DMS79 treated with DMSO at 0.1 percent for 48 hours (cell line): ENCODE results near the gene PRDM12.

ENCODE experiments used
- DNase-seq: peaks from one replicate; lab custom pipeline; 2025; lab: John Stamatoyannopoulos, UW

The PRDM12 gene

DNA sequence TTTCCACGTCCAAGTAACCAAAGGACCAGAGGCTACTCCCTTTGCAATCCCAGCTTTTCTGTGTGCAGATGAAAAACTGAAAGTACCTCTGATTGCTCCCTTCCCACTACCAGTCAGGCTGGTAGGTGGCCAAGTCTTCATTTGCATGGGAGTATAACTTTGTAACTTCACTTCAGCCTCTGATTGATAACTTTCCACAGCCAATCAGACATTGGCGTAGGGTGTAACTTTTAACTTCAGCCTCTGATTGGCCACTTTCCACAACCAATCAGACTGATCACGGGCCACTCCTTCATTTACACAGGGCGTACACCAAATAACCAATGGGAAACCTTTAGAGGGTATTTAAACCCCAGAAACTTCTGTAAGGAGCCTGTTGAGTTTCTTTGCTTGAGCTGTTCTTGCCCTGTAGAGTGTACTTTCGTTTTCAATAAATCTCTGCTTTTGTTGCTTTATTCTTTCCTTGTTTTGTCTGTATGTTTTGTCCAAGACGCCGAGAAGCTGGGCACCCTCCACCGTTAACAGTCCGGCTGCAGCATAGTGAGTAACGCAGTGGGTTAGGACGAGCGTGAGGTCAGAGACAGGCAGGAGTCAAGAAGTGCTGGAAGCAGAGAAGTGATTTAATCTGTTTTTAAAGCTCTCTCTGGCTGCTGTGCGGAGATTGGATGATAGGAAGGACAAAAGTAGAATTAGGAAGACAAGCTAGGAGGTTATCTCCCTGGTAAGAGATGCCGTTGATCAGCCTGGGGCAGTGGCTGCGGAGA, 25.7 kb downstream of the PRDM12 start:
- peak; percentile 97 for DNase-seq

DNA sequence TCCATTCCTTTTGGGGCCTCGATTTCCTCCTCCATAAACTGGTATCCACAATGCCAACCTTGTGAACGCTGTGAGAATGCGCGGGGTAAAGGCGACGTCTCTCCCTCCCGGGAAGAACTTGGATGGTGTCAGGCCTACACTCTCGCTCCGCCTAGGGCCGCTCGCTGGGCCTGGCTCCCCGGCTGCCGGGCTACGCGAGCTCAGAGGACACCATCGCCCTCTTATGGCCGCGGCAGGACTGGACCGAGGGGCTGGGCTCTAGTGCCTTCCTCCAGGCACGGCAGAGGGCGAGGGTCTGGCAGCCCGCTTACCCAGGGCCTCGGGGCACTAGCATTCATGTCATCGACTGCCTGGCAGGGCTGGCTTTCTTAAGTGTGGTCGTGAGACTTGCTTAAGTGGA, 27.9 kb downstream of the PRDM12 start:
- DNase-seq: no peak

DNA sequence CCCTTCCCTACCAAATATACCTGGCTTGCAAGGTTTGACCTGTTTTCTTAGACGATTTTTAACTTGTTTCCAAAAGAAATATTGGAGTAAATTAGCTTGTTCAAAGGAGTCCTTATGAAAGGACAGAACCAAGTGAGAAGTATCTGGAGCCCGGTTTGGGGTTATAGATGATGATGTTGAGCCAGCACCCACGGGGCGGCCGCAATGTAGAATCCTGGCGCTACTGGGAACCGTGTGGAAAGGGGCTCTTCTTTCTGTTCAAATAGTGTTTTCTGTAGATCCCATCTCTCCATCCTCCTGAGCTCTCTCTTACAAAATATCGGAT, 28.7 kb downstream of the PRDM12 start:
- no peak for DNase-seq

DNA sequence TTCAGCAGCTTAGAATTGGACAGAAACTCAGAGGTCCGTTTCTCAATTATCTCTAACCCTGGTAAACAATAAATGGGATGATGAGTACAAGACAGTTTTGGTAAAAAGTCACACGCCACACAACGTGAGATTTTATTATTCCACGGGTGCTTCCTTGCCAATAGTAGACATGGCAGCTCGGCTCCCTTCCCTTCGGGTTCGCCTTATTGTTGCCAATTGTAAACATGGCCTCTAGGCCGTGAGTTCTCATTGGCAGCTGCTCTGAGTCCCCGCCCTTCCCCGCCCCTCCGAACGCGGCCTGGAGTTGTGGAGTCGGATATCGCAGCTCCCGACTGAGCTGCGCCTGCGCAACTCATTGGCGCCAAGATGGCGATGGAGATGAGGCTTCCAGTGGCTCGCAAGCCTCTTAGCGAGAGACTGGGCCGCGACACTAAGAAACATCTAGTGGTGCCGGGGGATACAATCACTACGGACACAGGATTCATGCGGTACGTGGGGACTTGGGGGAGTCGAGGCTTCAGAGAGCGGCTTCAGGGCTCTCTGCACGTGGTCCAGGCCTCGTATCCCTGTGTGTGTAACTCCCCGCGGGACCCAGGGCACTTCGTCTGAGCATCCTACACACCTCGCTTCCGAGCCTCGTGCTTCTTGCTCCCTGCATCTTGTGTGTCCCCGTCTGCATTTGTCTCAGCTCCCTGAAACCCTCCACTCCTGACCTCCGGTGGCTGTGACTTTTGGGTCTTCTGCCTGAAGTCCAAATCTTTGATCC, 29.2 kb downstream of the PRDM12 start, which contains the start of gene EXOSC2:
TSS of gene EXOSC2 (plus strand) at position 355 of the 766 bp plus-strand sequence. CDS start at position 367, 12 bp downstream.
- DNase-seq: peak; percentile 91

DNA sequence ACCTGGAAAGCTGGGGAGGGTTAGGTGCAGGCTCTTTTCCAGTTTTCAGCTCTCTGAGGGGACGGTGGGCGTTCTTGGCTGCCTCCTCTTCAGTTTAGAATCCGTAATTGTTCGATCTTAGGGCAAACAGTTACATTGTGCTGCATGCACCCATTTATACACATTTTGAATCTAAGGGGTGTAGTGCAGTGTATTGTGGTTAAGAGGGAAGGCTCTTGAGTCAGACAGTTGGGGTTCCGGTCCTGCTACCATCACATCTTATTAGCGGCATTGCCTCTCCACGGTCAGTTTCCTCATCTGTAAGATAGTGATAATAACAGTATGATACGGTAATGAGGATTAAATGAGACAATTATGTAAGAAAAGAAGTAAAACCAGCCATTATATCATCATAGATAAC, 29.8 kb downstream of the PRDM12 start:
- DNase-seq: no peak

DNA sequence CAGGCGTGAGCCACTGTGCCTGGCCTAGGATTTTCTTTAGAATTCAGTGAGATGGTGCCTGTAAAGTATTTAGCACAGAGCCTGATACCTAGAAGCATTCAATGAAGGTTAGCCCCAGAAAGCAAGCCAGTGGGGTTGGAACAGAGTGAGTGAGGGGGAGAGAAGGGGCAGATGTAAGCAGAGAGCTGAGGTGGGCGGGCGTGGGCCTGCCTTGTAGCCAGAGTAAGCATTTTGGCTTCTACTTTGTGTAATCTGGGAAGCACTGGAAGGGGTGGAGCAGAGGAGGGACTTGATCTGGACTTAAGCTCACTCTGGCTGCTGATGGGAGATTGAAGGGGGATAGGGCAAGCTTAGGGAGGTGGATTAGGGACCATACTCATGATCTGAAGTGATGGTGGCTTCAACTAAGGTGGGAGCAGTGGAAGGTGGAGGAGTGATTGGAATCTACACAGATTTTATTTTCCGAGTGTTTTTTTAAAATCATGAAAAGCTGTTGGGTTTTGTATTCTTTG, 31.8 kb downstream of the PRDM12 start:
- DNase-seq: no peak

DNA sequence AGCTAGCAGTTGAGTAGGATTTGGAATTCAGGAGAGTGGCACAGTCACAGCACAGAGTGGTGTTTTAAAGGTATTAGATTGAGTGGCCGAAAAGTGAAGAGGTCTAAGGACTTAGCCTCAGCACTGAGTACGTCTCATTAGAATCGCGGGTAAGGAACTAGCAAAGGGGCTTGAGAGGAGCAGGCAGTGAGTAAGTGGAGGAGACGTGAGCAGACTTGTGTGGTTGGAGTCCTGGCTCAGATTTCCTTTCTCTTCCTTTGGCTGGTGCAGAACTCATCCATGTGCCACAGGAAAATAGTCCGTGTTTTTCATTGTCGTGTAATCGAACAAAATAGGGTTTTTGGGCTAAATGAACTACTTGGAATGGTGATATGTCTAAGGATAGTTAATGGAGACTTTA, 32.6 kb downstream of the PRDM12 start:
- no peak for DNase-seq

DNA sequence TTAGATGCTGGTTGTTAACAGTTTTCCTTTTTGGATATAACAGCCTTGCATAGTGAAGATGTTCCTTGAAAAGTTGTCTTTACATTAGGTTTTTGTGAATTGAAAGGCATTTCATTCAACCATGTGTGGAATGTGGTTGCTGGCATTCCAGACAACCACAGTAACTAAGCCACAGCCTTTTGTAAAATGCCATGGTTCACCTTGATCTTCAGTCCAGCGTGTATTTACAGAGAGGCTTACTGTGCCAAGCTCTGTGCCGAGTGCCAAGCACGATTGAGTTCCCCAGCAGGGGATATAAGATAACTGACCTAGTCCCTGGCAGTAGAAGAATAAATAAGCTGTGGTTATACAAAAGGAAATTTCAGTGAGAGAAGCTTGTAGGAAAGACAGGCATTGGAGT, 34.1 kb downstream of the PRDM12 start:
- DNase-seq: no peak

DNA sequence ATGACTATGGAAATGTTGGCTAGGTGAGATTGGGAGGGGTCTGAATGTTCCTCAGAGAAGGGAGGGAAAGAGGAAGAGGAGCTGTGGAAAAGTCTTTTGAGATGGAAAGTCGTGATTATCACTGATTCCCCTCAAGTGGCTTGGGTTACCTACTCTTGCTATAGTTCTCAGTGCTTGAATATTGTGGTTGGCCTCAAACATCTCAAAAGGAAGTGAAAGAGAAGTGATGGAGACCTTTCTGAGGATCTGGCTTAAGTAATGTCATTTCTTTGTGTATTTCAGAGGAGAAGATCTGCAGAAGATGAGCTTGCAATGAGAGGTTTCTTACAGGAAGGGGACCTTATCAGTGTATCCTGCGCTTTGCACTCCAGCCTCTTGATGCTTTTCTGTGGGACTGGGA, 34.7 kb downstream of the PRDM12 start:
- DNase-seq: no peak

DNA sequence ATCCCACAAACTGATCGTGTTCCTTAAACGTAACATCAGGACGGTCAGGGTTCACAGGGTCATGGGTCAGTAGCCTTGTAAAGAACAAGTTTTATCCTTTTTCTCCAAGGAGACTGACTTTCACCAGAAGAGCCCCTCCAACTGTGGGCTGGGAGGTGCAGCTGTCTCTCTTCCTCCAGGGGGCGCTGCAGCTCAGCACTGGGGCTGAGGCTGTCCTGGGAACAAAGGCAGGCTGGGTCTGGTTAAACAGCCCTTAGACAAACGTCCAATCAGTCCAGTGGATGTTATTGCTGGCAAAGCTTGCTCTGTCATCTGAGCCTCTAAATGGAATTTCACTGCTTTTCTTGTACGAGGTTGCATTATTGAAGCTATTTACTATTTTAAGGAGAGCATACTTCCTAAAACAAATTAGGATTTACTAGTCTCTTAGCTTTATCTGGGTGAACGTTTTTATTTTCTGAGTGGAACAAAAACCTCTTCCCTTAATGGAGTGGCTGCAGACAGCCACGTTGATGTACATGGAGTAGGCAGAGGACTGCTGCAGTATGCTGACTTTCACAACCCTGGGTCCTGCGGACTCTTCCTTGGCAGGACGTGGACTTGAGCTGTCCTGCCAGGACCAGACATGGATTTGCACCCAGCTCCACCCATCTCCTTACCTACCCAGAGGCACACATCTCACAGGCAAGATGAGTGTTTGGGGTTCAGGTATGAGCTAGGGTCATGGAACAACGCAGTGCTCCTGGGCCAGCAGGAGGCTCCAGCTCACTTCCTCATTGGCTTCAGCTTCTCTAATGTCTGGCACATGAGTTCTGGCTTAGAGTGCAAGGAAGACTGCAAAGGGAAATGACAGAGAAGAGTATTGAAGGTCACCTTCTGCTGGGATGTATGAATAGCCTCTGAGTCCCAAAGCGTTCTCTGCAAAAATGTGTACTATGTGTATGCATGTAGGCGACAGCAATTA, 36.9 kb downstream of the PRDM12 start:
- peak; percentile 20 for DNase-seq

DNA sequence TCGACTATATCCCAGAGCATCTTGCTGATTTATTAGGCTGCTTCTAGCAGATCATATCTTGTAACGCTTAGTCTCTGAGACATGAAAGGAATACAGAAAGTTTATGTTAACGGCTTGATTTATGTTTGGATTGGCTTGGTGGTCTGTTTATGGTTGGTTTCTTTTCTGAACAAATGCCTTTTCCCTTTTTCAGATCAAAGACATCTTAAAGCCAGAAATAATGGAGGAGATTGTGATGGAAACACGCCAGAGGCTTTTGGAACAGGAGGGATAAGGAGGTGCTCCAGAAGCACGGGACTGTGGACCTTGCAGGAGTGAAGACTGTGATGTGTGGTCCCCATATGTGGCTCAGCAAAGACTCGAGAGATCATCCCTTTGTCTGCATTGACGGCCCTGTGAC, 39.1 kb downstream of the PRDM12 start:
- no peak for DNase-seq

DNA sequence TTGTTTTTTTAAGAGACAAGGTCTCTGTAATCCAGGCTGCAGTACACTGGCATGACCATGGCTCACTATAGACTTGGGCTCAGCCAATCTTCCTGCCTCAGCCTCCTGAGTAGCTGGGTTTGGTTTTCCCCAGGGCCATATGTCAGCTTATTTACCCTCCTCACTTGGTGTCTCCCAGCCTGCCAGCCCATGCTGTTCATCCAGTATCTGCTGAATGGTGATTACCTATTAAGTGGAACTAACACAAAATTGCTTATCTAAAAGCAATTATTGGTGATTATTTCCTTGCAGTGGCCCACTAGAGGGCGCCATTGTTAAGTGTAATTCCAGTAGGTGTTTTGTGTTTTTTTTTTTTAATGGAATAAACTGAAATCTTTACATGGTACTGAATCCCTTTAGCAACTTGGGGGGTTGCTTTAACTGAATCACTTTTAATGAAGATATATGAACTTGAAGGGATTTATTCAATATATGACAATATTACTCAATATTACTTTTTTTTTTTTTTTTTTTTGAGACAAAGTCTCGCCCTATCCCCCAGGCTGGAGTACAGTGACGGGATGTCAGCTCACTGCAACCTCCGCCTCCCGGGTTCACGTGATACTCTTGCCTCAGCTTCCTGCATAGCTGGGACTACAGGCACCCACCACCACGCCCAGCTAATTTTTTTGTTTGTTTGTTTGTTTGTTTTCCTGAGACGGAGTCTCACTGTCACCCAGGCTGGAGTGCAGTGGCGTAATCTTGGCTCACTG, 43.0 kb downstream of the PRDM12 start:
- peak; percentile 34 for DNase-seq

DNA sequence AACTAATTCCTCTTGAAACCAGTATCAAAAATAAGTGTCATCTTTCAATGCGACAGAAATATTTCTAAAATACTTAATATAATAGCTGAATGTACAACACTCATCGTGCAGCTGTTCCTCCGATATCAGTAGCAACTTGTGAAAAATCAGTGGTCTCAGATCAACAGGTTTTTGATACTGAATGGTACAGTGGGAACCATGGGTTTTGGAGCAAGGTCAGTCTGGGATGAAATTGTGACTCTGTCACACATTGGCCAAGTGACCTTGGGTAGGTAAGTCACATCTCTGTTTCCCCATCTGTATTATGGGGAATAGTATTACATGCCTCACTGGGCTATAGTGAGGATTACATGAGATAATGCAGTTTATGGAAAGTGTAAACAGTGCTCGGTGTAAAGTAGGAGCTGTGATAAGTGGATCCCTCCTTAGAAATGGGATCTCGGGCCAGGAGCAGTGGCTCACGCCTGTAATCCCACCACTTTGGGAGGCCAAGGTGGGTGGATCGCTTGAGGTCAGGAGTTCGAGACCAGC, 46.5 kb downstream of the PRDM12 start:
- no peak for DNase-seq

DNA sequence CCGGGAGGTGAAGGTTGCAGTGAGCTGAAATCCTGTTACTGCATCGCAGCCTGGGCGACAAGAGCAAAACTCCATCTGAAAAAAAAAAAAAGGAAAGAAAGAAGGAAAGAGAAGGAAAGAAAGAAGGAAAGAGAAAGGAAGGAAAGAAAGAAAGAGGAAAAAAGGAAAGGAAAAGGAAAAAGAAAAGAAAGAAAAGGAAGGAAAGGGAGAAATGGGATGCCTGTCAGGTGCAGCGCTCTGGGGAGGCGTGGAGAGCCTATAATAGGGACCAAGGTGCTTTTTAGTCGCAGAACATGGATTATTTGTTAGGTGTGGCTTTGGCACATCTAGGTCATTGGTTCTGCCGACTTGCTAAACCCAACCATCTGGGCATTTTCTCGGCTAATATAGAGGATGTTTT, 47.1 kb downstream of the PRDM12 start:
- no peak for DNase-seq

DNA sequence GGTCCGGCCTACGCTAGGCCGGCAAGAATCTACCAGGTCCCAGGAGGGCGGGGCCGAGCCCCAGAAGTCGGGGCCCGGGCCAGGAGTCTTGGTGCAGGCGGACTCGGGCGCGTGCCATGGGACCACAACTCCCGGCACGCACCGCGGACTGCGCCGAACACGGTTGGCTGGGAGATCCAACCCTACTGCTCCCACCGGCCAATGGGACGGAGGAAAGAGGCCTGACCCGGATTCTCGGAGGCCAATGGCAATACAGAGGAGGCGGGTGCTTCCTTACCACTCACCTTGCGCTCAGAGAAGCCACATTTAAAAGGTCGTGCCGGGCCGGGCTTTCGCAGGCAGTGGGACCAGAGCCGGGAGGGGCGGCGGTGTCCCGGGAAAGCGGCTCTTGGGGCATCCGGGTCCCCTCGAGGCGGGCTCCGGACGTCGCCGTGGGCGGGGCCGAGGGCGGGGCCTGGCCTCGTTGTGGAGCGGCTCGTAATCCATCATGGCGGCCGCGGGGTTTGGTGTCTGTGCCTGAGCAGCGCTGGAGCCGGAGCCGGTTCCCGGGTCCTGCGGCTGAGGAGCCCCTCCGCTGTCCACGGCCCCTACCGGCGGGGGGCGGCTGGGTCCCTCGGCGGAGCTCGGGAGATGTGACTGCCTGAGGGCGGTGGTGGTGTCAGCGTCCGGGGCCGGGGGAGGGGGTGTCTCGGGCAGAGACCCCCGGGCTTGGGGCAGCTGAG, 48.3 kb downstream of the PRDM12 start:
- peak; percentile 96 for DNase-seq

DNA sequence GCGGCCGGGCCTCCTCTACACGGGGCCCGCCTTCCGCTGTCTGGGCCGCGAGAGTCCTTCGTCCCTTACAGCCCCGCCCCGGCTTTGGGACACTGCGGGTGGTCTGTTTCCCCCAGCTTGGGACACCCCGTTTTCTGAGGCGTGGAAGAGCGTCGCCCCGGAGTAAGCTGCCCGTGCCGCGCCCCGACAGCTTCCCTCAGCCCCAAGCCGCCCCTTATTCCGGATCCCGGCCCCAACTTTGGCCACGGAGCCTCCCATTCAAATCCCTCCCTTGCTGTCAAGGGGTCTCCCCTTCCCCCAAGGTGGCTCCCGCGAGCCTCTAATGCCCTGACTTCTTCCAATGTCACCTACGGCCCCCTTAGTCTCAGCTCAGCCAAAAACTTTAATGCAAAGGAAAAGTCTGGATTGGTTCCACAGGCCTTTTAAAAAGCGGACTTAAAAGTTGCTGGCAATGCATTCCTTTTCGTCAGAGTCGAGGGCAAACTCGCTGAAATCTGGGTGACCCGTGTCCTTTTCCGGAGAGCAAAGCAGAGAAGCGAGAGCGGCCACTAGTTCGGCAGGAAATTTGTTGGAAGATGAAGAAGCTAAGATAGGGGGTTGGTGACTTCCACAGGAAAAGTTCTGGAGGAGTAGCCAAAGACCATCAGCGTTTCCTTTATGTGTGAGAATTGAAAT, 49.0 kb downstream of the PRDM12 start:
- no peak for DNase-seq

DNA sequence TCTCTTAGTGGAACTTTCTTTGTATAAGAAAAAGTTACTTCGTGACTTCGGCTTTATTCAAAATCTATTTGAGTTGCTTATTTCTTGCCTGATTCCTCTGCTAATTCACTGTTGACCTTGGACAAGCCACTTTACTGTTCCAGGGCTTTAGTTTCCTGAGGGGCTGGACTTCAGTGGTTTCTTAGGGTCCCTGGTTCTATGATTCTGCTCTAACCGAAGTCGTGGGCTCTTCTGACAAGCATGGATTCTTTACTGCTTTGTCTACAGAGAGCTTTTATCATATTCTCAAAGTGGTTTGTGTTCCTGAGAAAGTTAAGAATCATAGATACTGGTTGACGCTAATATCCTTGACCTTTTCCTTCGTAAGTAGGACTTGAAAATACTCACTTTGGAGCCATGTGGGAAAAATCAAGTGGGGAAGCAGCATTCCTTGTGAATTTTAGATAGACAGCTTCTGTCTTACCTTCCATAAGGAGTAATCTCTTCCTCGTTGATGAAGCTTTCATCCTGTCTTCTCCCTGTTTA, 50.3 kb downstream of the PRDM12 start:
- DNase-seq: no peak

DNA sequence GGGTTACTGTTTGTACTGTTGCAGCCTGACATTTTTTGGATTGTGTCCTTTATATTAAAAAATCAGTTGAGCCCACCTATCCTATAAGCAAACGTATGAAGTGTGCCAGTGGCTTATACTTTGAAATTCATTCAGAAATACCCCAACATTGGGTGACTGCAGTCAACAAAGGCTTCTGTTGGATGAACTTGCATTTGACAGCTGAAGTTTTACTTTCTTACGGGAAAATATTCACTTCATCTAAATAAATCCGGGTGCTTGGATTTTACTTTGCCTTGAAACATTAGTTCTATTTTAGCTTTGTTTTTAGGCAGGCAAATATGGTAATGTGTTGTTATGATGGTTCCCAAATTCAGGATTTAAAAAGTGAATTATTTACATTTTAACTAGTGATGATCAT, 50.9 kb downstream of the PRDM12 start:
- DNase-seq: no peak

DNA sequence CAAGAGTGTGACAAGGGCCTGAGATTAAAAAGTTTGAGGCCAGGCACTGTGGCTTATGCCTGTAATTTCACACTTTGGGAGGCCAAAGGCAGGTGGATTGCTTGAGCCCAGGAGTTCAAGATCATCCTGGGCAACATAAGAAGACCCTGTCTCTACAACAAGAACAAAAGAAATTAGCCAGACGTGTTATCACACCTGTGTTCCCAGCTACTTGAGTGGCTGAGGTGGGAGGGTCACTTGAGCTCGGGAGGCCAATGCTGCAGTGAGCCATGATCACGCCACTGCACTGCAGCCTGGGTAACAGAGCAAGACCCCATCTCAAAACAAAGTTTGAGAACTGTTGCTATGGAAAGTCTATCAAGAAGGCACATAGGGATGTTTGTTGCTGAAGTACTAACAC, 54.2 kb downstream of the PRDM12 start:
- no peak for DNase-seq

DNA sequence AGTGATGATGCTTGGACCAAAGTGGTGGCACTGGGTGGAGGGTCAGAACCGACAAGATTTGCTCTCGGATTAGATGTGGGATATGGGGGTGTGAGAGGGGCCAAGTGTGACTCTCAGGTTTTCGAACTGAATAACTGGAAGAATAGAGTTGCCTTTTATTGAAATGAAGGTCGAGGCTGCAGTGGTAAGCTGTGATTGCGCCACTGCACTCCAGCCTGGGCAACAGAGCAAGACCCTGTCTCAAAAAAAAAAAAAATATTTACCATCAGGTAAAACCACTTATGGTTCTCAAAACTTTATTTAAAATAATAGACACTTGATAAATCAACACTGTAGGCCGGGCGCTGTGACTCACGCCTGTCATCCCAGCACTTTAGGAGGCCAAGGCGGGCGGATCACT, 56.4 kb downstream of the PRDM12 start:
- no peak for DNase-seq
